ENCODE results near the gene LRRC4C.

GRCh38 chr11:41306431-41306830 is 153.0 kb downstream of the LRRC4C start:
- TF ChIP-seq CTCF (IDR thresholded peaks at IDR 0.05; ENCODE audit: low read length) = no peak
- no peak for TF ChIP-seq EZH2 (IDR thresholded peaks at IDR 0.05; ENCODE audit: borderline replicate concordance, low read length)

All from OCI-LY1 (cell line).